NT2/D1 (cell line): Measurements from ENCODE around the gene CYP26B1.

Experiments
- SUZ12 ChIP-seq: IDR thresholded peaks from 2 replicates; pipeline ENCODE4 v1.6.1; 2011; ENCODE audit not compliant: insufficient read length, insufficient read depth; ENCODE audit errors: extremely low read depth
- YY1 ChIP-seq: IDR thresholded peaks from 2 replicates; pipeline ENCODE4 v1.6.1; 2011; ENCODE audit not compliant: insufficient read length, insufficient read depth
- ZNF274 ChIP-seq: IDR thresholded peaks from 2 replicates; pipeline ENCODE4 v1.6.1; 2011; ENCODE audit warnings: mild to moderate bottlenecking, low read depth, low read length

DNA sequence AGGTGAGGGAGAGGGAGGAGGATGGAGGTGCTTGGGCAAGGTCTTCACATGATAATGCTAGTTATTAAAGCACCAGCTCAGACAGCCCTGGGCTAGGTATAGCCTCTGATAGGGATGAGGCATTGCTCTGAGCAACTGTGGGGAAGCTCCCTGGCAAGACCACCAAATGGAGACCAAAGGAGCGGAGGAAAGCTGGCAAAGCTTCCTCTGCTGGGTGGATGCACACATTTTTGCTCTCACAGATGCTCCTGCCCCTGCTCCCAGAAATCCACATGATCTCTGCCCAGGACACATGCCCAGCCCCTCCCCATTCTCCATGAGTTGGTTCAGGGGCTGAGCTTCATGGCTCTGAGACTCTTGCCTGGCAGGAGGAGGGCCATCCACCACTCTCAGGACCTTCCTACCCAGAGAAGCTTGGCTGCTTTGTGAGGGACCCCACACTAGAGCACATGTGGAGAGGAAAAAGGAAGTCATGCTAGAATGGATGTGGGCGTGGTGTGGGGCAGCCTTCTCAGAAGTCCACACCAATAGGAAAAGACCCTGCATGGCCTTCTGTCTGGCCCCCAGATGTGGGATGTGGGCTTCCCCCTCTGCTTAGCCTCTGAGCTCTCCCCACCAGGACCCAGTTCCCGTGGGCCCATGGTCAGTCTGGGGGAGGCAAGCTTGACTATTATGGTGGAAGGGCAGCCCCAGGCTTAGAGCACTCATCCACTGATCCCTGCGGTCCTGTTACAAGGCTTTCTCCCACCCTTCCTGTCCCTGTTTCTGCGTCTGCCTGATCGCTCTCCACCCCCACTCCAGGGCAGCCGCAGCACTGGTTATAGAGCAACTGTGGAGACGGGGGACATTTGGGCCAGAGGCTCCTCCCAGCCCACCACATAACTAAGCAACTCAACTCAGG, 10.5 kb upstream of the CYP26B1 start:
- no peak for TF ChIP-seq YY1
- no peak for TF ChIP-seq ZNF274
- TF ChIP-seq SUZ12: no peak
